SKM-1 (cell line): Measurements from ENCODE around the gene TBC1D16.
"Not testable (repeated sequence)": the region's sequence is repeated elsewhere in the genome, so short reads cannot be mapped to it uniquely, and the experiment has no call there.

Source experiments
- DNase-seq: peaks from one replicate; lab custom pipeline; 2025; ENCODE audit not compliant: unreplicated experiment; lab: John Stamatoyannopoulos, UW

Gene TBC1D16

DNA sequence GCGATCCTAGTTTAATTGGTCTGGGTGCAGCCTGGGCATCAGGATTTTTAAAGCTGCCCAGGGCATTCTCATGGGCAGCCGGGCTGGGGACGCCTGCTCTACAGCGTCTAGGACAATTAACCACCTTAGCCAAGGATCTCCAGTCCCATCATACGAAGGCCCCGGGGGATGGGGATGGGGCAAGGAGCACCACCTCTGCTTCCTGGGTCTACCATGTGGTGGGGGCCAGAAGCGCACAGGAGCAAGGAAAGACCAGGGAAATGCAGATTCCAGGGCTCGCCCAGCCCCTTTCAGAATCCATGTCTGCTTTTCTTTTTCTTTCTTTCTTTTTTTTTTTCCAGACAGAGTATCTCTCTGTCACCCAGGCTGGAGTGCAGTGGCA lies 29.3 kb downstream of the TBC1D16 start:
- no peak for DNase-seq

DNA sequence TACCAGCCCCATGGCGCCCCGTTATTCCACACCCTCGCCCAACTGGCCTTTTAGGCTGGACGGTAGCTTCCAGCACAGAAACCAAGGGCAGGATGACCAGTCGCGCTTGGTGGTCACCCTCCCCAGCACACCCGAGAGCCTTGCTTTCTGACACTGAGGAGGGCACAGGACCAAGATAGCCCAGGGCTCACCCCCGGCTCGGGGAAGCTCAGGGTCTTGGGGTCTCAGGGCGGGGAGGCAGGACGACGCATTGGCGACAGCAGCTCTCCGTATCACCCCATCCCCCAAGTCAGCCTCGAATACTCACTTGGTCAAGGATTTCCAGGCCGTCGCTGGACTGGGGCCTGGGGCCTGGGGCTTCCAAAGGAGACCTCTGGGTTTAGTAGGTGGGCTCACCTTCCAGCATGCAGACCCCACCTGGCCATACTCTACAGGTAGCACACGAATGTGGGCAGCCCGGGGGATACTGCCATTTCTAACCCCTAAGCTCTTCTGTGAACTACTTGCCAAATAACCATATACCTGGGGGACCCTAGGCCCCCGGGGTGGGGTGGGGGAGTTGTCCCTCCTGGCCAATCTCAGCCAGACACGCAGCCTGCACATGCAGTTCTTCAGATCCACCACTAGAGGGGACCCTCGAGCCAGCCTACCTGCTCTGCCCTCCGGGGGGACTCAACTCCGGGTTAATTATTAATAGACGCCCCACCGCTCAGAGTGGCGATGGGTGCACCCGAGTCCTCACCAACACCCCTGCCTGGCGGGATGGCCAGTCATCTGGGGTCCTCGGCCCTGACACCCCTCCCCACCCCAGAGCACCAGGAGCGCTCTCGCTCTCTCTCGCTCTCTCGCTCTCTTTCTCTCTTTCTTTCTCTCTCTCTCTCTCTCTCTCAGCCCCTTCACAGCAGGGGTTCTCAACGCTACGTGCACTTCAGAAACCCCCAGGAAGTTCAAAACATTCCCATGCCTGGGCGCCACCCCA lies 30.0 kb downstream of the TBC1D16 start:
- peak; percentile 49 for DNase-seq

DNA sequence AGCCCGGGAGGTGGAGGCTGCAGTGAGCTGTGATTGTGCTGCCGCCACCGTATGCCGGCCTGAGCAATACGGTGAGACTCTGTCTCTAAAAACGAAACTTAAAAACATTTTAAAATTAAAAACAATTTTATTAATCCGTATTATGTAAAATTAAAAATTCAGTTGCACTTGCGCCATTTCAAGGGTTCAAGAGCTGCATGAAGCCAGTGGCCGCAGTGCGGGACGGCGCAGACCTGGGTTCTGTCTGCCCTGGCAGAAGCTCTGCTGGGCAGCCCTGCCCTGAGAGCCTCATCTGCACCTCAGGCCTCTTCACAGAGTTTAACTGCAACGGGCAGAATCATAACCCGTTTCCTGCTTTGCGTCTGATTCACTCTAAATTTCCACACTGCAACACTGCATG lies 31.7 kb downstream of the TBC1D16 start:
- no peak for DNase-seq

DNA sequence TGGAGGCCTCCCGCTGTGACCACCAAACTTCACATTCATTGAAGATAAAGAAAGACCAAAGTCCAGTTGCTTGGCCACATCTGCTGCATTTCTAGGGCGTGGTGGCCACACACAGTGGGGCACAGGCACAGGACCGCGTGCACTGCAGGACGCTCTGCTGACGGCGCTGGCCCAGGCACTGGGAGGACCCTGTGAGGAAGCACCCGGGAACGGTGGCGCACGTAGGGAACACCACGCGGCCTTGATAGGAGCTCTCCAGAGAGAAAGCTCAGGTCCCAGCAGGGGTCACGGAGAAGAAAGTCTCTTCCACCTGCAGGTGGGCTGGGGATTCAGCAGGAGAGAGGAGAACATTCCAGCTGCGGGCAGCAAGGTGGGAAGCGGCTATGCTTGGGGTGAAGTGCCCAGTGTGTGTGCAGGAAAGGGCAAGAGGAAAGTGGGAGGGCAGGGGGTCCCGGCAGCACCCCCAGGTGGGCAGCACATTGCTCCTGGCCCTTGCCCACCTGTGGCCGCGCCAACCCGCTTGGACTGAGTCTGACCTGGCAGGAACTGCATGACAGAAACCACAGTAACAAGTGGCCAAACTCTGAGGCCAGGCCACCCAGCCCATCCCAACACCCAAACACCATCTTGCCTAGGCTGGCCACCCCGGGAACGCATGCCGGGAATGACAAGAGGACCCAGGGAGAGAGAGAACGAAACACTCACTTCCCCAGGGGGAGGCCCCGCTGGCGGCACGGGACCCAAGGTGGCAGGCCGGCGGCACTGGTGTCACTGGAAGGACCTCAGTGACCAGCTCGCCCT lies 32.8 kb downstream of the TBC1D16 start:
- no peak for DNase-seq

DNA sequence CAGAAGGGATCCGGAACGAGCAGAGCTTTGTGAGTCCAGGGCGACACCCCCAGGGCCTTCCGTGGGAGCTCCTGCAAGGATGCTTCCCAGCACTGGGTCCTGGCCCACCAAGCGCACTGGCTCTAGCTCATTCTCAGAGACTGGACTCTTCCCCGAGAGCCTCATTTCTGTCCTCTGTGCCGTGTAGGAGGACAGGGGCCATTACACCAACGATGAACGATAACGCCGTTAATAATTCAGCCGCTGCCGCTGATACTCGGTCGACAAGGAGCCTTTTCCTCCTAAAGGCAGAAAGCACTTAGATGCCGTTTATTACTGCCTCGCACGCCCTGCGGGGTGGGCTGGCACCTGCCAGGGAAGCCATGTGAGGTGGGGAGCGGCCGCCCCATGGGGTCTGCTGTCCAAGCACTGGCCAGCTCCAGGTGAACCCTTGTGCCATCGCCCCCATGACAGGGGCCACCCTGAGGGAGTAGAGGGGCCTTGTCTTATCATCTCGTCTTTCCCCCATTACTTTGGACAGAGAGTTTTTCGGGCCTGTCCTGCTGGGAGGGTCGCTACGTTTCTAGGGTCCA lies 33.5 kb downstream of the TBC1D16 start:
- DNase-seq = no peak

DNA sequence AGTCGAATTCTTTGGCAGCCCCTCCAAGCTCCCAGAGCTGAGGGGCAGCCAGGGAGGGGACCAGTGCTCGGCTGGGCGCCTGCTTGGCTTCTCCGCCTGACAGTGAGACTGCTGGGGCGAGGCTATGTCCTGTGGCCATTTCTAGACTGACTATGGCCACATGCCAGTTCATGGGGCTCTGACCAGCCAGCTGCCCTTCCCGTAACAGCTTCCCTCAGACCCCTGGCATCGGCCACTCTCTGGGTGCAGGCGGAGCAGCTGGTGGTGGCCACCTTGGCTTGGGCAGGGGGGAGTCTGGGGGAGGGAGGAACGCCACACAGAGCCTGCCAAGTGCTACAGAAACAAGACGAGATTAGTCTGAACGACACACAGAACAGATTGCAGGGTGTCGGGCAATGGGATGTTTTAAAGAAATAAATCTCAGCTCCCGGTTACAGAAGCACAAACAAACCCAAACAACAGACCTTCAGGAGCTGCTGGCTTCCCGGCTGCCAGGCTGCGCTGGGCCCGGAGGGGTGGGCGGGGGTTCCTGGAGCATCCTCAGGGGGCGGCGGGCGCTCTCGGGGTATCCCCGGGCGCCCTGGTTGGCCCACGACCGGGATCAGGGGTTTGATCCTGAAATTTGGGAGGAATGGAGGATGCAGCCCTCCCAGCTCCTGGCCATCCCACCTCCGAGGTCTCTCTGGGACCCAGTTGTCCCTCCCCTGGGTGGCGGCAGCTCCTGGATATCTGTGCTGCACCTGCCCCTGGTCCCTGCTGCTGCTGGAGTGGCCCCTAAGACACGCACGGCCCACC lies 34.5 kb downstream of the TBC1D16 start:
- no peak for DNase-seq

DNA sequence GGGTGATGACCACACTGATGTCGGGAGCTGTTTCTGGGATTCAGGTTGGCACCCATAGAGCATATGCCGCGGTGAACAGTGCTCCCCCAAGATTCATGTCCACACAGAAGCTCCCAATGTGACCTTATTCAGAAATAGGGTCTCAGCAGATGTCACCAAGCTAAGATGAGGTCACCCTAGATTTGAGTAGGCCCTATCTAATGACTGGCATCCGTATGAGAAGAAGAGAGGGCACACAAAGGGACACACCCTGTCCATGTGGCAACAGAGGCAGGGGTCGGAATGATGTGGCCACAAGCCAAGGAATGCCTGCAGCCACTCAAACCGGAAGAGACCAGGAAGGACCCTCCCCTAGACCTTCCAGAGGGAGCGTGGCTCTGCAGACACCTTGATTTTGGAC lies 35.5 kb downstream of the TBC1D16 start:
- no peak for DNase-seq

DNA sequence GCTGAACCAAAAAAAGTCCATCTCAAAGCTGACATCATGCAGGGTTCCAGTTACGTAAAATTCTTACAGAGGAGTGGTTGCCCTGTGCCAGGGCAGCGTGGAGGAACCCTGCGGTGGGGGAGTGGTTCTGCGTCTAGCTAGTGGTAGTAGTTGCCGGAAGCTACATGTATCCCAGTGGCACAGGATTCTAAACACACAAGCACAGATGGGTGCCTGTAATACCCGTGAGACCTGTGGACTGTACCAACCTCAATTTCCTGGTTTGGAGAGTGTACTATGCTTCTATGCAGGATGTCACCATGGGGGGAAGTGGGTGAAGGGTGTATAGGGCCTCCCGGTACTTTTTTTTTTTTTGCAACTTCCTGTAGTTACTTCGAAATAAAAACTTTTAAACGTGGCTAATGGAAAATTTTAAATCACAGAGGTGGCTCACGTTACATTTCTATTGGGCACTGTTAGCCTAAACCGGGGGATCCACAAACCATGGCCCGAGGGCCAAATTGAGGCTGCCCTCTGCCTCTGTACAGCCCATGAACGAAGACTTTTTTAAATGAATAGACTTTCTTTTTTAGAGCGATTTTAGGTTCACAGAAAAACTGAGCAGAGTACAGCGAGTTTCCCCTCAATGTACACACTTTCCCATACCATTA lies 38.5 kb downstream of the TBC1D16 start:
- DNase-seq = peak; percentile 98

DNA sequence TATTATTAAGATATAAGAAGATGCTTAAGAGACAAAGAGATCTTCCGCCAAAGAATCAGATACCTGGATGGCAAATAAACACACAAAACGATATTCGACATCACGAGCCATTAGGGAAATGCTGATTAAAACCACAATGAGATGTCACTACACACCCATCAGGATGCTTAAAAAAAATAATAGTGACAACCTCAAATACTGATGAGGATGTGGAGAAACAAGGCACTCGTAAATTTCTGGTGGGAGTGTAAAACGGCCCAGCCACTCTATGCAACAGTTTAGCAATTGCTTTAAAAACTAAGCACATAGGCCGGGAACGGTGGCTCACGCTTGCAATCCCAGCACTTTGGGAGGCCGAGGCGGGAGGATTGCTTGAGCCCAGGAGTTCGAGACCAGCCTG lies 39.4 kb downstream of the TBC1D16 start:
- DNase-seq = no peak

DNA sequence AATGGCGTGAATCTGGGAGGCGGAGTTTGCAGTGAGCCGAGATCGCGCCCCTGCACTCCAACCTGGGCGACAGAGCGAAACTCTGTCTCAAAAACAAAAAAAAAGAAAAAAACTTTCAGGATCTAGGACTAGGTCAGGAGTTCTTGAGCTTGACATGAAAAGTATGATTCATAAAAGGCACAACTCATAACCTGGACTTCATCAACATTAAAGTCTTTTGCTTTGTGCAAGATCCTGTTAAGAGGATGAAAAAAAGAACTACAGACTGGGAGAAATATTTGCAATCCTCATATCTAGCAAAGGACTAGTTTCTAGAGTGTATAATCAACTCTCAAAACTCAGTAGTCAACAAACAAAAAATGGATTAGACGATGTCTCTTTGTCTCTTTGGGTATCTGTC lies 40.0 kb downstream of the TBC1D16 start:
- DNase-seq = no peak

DNA sequence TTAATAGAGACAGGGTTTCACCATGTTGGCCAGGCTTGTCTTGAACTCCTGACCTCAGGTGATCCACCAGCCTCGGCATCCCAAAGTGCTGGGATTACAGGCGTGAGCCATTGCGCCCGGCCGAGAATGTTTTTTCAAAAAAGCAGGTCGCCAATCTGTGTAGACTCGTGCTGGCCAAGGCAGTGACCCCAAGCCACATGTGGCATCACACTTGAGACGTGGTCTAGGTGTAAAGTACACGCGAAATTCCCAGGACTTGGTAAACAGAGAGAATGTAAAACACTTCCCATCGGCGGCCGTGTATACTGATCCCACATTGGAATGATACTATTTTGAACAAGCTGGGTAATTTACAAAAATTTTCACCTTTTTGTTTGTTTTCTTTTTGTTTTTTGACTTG lies 41.1 kb downstream of the TBC1D16 start:
- no peak for DNase-seq

DNA sequence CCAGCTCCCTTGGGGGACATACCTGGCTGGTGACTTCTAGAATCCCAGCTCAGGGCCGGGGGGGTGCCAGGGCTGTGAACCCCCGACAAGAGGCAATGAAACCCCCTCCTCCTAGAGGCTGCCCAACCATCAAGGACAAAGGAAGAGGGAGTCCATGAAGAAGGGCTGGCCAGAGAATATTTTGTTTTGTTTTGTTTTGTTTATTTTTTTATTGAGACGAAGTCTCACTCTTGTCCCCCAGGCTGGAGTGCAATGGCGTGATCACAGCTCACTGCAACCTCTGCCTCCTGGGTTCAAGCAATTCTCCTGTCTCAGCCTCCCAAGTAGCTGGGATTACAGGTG lies 41.5 kb downstream of the TBC1D16 start:
- DNase-seq = not testable (repeated sequence)

DNA sequence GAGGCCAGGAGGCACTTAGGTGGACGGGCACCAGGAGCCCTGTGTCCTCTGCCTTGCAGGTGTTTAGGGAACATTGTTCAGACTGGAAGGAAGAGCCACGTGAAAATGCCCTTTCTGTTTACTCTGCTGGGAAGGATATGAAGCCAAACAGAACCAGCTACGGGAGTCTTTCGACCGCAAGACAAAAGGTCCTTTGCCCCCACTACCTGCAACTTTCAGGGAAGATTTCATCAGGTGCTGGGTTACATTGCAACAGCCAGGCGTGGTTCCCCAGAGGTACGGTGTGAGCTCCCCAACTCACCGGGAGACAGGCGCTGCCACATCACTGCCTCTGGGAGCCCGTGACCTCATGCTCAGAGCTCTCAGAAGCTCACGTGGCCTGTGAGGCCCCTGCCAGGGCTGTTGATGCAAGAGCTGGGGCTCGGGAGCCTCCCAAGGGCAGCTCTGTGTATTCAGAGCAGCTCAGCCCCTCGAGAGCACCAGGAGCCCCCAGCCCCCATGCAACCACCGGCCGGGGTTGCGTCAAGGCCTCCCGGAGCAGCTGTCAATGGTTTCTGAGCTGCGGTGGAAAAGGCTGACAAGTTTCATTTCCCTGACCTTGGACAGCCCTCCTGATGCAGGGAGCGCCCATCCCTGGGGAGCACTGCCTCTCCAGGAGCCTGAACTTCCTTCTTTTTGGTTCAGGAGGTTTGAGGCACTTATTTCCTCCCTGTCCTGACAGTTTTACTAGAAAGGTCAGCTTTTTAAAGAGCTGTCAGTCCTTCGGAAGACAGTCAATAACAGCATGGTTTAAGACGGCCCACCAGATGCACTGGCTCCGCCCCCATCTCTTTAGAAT lies 42.1 kb downstream of the TBC1D16 start:
- DNase-seq = peak; percentile 50

DNA sequence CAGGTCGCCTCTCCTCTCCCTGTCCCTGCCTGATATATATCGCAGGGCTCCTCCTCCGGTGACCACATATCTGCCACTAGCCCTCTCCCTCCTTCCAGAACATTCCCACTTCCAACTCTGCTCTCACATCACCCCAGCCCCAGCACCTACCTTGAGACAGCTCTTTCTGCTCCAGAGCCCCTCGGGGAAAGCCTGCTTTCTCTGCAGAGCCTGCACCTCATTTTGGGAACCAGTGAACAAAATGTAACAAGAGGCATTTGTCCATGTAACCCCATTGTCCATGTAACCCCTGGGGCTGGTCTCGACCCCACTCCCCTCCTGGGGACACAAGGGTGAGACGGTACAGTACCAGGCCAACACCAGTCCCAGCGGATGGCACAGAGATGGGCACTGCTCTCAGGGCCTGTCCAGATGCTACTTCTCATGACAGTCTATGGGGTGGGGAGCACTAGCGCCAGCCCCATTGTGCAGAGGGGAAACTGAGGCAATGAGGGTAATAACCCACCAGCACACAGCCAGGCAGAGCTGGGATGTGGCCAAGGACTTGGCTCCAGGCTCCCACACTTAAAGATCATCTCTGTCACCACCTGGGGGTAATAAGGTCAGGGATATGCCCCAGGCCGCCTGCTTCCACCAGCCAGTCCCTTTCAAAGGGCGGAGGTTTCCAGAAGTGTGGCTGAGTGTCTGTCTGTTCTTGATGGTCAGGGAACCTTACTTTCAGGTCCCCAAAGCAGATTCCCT lies 42.9 kb downstream of the TBC1D16 start:
- DNase-seq = no peak

DNA sequence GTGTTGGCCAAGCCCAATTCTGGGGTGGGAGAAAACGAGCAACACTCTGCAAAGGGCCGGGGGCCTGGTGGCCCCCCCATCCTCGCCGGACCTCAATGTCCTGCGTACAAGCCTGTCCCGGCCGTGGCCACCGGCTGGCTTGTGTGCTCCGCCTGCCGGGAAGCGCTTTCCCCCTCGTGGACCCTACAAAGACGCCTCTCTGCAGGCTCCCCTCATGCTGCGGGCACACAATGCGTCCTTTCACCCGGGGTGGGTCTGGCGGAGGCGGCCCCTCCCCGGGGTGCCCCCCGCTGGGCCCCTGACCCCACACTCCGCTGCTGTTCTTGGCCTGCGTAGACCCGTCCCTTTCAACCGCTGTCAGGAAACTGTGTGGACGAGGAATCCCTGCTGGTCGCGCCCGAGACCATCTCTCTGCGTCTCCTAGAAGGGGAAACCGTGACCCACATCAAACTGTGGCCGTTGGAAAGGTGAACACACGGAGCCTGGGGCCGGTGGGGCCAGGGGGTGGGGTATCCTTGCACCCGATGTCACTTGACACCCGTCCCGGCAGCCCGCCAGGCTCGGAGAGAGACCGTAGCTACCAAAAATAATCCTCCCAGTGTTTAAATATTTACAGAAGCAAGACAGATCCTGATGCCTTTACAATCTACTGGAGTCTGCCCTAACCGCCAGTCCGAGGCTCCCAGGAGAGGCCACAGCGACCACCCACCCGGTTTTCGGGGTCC lies 43.6 kb downstream of the TBC1D16 start:
- DNase-seq = no peak

DNA sequence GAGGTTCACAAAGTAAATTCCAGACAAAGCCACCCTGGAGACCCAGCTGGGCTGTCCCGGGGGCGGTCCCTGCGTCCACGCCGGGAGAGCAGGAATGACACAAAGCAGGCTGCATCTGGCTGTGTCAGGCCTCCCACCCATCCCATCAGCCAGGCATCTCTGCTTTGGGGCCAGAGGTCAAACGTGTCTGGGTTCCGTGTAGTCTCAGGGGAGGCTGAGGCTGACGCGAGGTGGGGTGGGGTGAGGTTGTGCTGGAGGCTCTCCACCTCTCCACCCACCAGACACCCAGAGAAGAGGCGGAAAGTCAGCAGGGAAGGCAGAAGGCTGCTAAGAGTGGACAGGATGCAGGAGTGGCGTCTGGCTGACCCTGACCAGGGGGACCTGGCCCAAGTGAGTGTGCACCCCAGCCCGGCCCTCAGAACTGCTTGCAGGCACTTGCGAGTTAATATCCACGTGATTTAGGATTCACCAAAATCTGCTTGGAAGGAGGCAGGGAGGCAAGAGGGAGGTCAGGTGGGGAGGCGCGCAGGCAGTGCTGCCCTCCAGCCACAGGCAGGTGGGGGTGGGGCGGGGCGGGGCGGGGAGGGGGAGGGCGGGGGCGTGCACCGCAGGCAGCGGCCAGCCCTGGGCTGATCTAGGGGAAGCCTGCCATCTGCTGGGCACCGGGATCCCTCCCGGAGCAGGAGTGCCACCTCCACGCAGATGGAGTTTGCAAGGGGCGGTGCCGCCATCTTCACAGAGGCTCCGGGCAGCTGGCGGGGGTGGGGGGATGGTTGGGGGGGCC lies 44.3 kb downstream of the TBC1D16 start:
- DNase-seq = peak; percentile 9

DNA sequence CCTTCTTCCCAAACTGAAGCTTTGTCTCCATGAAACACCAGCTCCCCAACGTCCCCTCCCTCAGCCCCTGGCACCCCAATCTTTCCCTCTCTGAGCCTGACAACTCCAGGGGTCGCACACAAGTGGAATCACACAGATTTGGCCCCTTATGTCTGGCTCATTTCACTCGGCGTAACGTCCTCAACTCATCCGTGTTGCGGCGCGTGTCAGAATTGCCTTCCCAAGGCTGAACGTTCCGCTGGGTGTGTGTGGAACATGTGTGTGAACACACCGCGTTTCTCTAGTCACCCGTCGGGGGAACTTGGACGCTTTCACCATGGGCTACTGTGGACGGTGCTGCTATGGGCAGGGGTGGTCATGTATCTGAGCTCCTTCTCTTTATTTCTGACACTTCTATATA lies 45.0 kb downstream of the TBC1D16 start:
- no peak for DNase-seq
